Kidney epithelial cell (primary cell): ENCODE data around the gene PRSS38. TPM values are rescaled to one million over a fixed set of nuclear protein-coding genes. Genes with fewer than 3 reads are reported as not detected.

Experiments
- DNase-seq: peaks from one replicate; pipeline ENCODE4 v3.0.0-alpha.2; 2010; ENCODE audit warnings: low read depth
- H3K27me3 ChIP-seq: 2 replicates; pipeline ENCODE4 v1.6.0; 2011; ENCODE audit warnings: low read length; ENCODE audit not compliant: control insufficient read depth, insufficient read depth
- H3K36me3 ChIP-seq: 2 replicates; pipeline ENCODE4 v1.5.1; 2011; ENCODE audit warnings: low read length; ENCODE audit not compliant: control insufficient read depth, insufficient read depth
- H3K4me3 ChIP-seq: 2 replicates; pipeline ENCODE4 v1.5.1; 2011; ENCODE audit warnings: low read depth, mild to moderate bottlenecking, control low read depth, low read length
- CTCF ChIP-seq: IDR thresholded peaks from 2 replicates; pipeline ENCODE4 v1.5.1; 2011; ENCODE audit warnings: mild to moderate bottlenecking, moderate library complexity, low read length, control low read depth, inconsistent platforms; ENCODE audit not compliant: insufficient read depth, poor library complexity, severe bottlenecking
- total RNA-seq: library from RNA; depleted of rRNA; stranded (reverse); fragments of >200 nt; gene quantifications from 2 replicates; pipeline ENCODE4 v1.2.3, GENCODE V29; 2015

The PRSS38 gene
- total RNA-seq, 1 donor from 2014 or later: not detected

- no peaks in the 10 kb centered on the region for H3K36me3 ChIP-seq
- no peak for DNase-seq
- peaks cover 7% of the 10 kb centered on the region for H3K27me3 ChIP-seq
- no peak overlapping the region for H3K4me3 ChIP-seq
- TF ChIP-seq CTCF: no peak
Observed at GRCh38 chr1:227794817-227795192, 20.7 kb upstream of the PRSS38 start.

GRCh38 chr1:227795732-227796131 is 19.7 kb upstream of the PRSS38 start:
- DNase-seq: no peak
- Histone ChIP-seq H3K4me3 (no peak overlapping the region), H3K36me3 (no peaks in the 10 kb centered on the region), H3K27me3 (peaks cover 7% of the 10 kb centered on the region)
- TF ChIP-seq CTCF: no peak

GRCh38 chr1:227796359-227796915 is 19.0 kb upstream of the PRSS38 start:
- H3K27me3 ChIP-seq: peaks cover 7% of the 10 kb centered on the region
- TF ChIP-seq CTCF: no peak
- no peak for DNase-seq
- H3K4me3 ChIP-seq: no peak overlapping the region
- no peaks in the 10 kb centered on the region for H3K36me3 ChIP-seq

- no peak for DNase-seq
- Histone ChIP-seq H3K36me3 (no peaks in the 10 kb centered on the region), H3K4me3 (no peak overlapping the region), H3K27me3 (peaks cover 7% of the 10 kb centered on the region)
- TF ChIP-seq CTCF: no peak
Observed at GRCh38 chr1:227797144-227797543, 18.3 kb upstream of the PRSS38 start.

GRCh38 chr1:227797625-227798024 is 17.9 kb upstream of the PRSS38 start:
- no peak for TF ChIP-seq CTCF
- Histone ChIP-seq H3K4me3 (no peak overlapping the region), H3K36me3 (no peaks in the 10 kb centered on the region), H3K27me3 (peaks cover 7% of the 10 kb centered on the region)
- no peak for DNase-seq

GRCh38 chr1:227798078-227798802 is 17.2 kb upstream of the PRSS38 start:
- H3K27me3 ChIP-seq: peaks cover 7% of the 10 kb centered on the region
- no peak for TF ChIP-seq CTCF
- H3K4me3 ChIP-seq: no peak overlapping the region
- H3K36me3 ChIP-seq: no peaks in the 10 kb centered on the region
- no peak for DNase-seq
